Karpas-422 (cell line): ENCODE measurements around the gene CACNA2D3. TPM values are rescaled to one million over a fixed set of nuclear protein-coding genes. Genes with fewer than 3 reads are reported as not detected.

Source experiments
- DNase-seq: peaks from one replicate; pipeline ENCODE4 v3.0.0-alpha.2; 2015
- H2AFZ ChIP-seq: fragments of 200-600 bp; sonication (generic); 2 replicates; pipeline ENCODE4 v1.6.1; 2014; ENCODE audit warnings: antibody characterized with exemption, low read length, mixed read lengths
- H3K27ac ChIP-seq: fragments of 200-600 bp; sonication (generic); 2 replicates; pipeline ENCODE4 v1.5.1; 2014; ENCODE audit warnings: mild to moderate bottlenecking, low read length, moderate library complexity
- H3K27me3 ChIP-seq: fragments of 200-600 bp; sonication (generic); 2 replicates; pipeline ENCODE4 v1.6.1; 2014; ENCODE audit warnings: low read length, mixed read lengths
- H3K36me3 ChIP-seq: fragments of 200-600 bp; sonication (generic); 2 replicates; pipeline ENCODE4 v1.6.1; 2014; ENCODE audit warnings: low read length, mixed read lengths; ENCODE audit not compliant: insufficient read depth
- H3K4me1 ChIP-seq: fragments of 200-600 bp; sonication (generic); 2 replicates; pipeline ENCODE4 v1.6.1; 2014; ENCODE audit warnings: mild to moderate bottlenecking, low read length, mixed read lengths
- H3K4me2 ChIP-seq: fragments of 200-600 bp; sonication (generic); 2 replicates; pipeline ENCODE4 v1.6.1; 2014; ENCODE audit warnings: low read length, low read depth, mild to moderate bottlenecking; ENCODE audit not compliant: poor library complexity, severe bottlenecking
- H3K4me3 ChIP-seq: fragments of 200-600 bp; sonication (generic); 2 replicates; pipeline ENCODE4 v1.5.1; 2014; ENCODE audit warnings: mild to moderate bottlenecking, antibody characterized with exemption, low read length, mixed read lengths
- H3K79me2 ChIP-seq: fragments of 200-600 bp; sonication (generic); 2 replicates; pipeline ENCODE4 v1.6.1; 2014; ENCODE audit warnings: mild to moderate bottlenecking, low read length, mixed read lengths
- H3K9ac ChIP-seq: fragments of 200-600 bp; sonication (generic); 2 replicates; pipeline ENCODE4 v1.6.0; 2014; ENCODE audit warnings: low read length
- H3K9me2 ChIP-seq: fragments of 200-600 bp; sonication (generic), shearing (Covaris generic); replicated peaks from 2 replicates; pipeline ENCODE4 v1.6.0; 2014; ENCODE audit warnings: mild to moderate bottlenecking, low read length, moderate library complexity; ENCODE audit not compliant: insufficient read depth
- H3K9me3 ChIP-seq: fragments of 300-700, 200-600 bp; sonication (generic); 2 replicates; pipeline ENCODE4 v1.6.1; 2014; ENCODE audit warnings: low read length, mixed read lengths
- H4K20me1 ChIP-seq: fragments of 200-600 bp; sonication (generic); 2 replicates; pipeline ENCODE4 v1.6.1; 2014; ENCODE audit warnings: mild to moderate bottlenecking, antibody characterized with exemption, low read length, low read depth; ENCODE audit not compliant: insufficient read depth
- total RNA-seq: library from RNA; depleted of rRNA; stranded (reverse); fragments of >200 nt; shearing (Covaris generic); gene quantifications from 2 replicates; pipeline ENCODE4 v1.2.3, GENCODE V29; 2014; ENCODE audit warnings: low replicate concordance

Gene CACNA2D3
- total RNA-seq, 1 experiment from 2014 or later = not detected

DNA sequence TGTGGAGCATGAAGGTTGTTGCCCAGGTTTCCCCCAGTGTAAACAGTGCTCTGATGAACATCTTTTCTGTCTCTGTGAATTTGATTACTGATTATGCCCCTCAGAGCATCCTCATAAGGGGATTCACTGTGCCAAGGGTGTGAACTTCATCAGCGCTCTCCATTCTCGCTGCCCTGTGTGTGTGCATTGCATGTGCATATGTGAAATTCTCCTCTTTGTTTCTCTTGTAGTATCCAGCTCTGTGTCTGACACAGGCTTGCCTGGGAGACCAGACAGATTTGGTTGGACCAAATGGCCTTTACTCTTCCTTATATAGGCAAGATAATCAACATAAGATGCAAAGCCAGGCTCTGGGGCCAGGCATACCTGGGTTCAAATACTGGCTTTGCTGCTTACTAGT, 21.9 kb downstream of the CACNA2D3 start:
- Histone ChIP-seq H3K9ac (no peak overlapping the region), H3K36me3 (no peaks in the 10 kb centered on the region), H3K79me2 (no peaks in the 10 kb centered on the region), H3K4me2 (no peak overlapping the region), H3K4me3 (no peak overlapping the region), H3K4me1 (no peaks in the 10 kb centered on the region), H3K9me2 (no peaks in the 10 kb centered on the region), H4K20me1 (no peaks in the 10 kb centered on the region), H2AFZ (no peak overlapping the region), H3K27me3 (0 out of 2 replicates have a peak, but pooled peaks cover 2% of the 10 kb centered on the region), H3K27ac (no peak overlapping the region), H3K9me3 (no peaks in the 10 kb centered on the region)
- no peak for DNase-seq

DNA sequence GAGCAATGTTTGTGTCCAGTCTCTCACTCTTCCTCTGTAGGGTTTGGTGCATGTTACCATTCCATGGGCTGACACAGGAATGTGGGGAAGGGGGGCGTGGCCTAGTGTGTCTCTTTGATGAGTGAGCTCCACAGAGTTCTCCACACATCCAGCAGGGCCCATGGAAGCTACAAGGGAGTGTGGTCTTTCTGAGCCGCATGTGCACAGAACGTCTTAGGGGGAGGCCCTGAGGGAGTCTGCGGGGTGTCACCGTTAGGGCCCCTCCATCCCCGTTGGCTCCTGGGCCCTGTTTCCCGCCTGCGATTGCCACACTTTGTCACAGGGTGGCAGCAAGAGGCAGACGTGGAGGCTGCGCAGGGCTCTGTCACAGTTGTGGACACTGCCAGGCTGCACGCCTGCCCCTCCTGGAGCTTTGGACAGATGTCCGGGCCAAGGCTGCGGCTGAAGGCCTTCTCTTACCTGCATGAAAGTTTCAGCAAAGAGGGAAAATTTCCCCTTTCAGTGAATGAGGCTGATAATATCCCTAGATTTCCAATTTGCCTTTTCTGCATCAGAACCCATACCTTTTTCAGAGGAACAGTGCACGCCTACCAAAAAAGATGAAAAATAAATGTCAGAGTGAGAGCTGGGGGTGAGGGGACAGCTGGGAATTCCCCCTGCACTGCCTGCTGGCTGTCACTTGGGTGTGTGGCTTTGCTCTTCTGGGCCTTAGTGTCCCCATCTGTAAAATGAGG, 24.3 kb downstream of the CACNA2D3 start:
- Histone ChIP-seq H3K4me2 (no peak overlapping the region), H3K9ac (no peak overlapping the region), H3K4me3 (no peak overlapping the region), H4K20me1 (no peaks in the 10 kb centered on the region), H3K9me3 (no peaks in the 10 kb centered on the region), H3K27ac (no peak overlapping the region), H3K79me2 (no peaks in the 10 kb centered on the region), H2AFZ (no peak overlapping the region), H3K36me3 (no peaks in the 10 kb centered on the region), H3K27me3 (0 out of 2 replicates have a peak, but pooled peaks cover 2% of the 10 kb centered on the region), H3K9me2 (no peaks in the 10 kb centered on the region), H3K4me1 (no peaks in the 10 kb centered on the region)
- peak; percentile 77 for DNase-seq

DNA sequence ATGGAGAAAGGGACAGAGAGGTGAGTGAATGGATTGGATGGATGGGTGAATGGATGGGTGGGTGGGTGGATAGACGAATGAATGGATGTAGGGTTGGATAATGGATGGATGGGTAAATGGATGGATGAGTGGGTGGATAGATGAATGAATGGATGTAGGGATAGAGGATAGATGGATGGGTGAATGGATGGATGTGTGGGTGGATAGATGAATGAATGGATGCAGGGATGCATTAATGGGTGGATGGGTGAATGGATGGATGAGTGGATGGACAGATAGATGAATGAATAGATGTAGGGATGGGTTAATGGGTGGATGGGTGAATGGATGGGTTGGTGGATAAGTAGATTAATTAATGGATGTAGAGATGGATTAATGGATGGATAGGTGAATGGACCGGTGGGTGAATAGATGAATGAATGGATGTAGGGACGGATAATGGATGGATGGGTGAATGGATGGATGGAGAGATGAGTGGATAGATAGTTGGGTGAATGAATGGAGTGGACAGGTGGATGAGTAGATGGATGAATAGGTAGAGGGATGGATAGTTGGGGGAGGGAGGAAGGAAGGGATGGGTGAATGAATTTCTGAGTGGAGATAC, 28.6 kb downstream of the CACNA2D3 start:
- Histone ChIP-seq H3K4me2 (no peak overlapping the region), H3K4me1 (peaks cover 2% of the 10 kb centered on the region; the same call in 1 of the 2 replicates), H3K9ac (no peak overlapping the region)

DNA sequence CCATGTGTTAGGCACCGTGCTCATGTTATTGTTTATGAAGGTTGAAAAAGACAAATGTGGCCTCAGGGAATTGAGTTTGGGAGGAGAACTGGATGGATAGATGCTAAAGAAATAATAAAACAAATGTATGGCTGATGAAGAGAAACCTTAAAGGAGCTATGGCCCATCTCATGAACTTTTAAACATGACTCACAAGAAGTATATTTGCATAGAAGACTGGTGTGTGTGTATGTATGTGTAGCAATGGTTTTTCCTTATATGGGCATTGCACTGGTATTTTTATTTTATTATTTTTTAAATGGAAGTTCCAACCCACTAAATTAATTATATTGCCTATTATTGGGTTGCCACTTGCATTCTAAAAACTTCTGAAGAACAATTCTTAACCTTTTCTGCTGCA, 31.1 kb downstream of the CACNA2D3 start:
- Histone ChIP-seq H3K27me3 (no peaks in the 10 kb centered on the region), H3K9ac (no peak overlapping the region), H3K79me2 (no peaks in the 10 kb centered on the region), H3K4me2 (no peak overlapping the region), H3K9me3 (no peaks in the 10 kb centered on the region), H3K4me1 (peaks cover 4% of the 10 kb centered on the region; the same call in 1 of the 2 replicates), H3K4me3 (no peak overlapping the region), H3K36me3 (no peaks in the 10 kb centered on the region), H4K20me1 (no peaks in the 10 kb centered on the region), H3K27ac (no peak overlapping the region), H3K9me2 (no peaks in the 10 kb centered on the region), H2AFZ (no peak overlapping the region)
- DNase-seq = no peak

More for the DNA sequence above, 28.6 kb downstream of the CACNA2D3 start:
- Histone ChIP-seq H4K20me1 (no peaks in the 10 kb centered on the region), H3K27me3 (no peaks in the 10 kb centered on the region), H3K4me3 (no peak overlapping the region), H3K79me2 (no peaks in the 10 kb centered on the region), H2AFZ (no peak overlapping the region), H3K27ac (no peak overlapping the region), H3K9me3 (no peaks in the 10 kb centered on the region), H3K36me3 (no peaks in the 10 kb centered on the region), H3K9me2 (no peaks in the 10 kb centered on the region)
- no peak for DNase-seq

- H3K79me2 ChIP-seq = no peaks in the 10 kb centered on the region
- no peak overlapping the region for H2AFZ ChIP-seq
- no peak overlapping the region for H3K4me3 ChIP-seq
- H3K27ac ChIP-seq = no peak overlapping the region
- no peaks in the 10 kb centered on the region for H3K36me3 ChIP-seq
- H3K27me3 ChIP-seq = no peaks in the 10 kb centered on the region
- no peaks in the 10 kb centered on the region for H3K9me3 ChIP-seq
- no peak overlapping the region for H3K9ac ChIP-seq
- H3K9me2 ChIP-seq = no peaks in the 10 kb centered on the region
- DNase-seq = no peak
- no peaks in the 10 kb centered on the region for H4K20me1 ChIP-seq
- H3K4me1 ChIP-seq = peaks cover 5% of the 10 kb centered on the region
- H3K4me2 ChIP-seq = no peak overlapping the region
Measured at GRCh38 chr3:54157860-54158259, 35.5 kb downstream of the CACNA2D3 start.

- H3K27ac ChIP-seq = no peak overlapping the region
- no peaks in the 10 kb centered on the region for H3K36me3 ChIP-seq
- no peaks in the 10 kb centered on the region for H3K9me2 ChIP-seq
- no peak overlapping the region for H3K4me3 ChIP-seq
- H3K9me3 ChIP-seq = no peaks in the 10 kb centered on the region
- no peak overlapping the region for H3K9ac ChIP-seq
- no peak overlapping the region for H2AFZ ChIP-seq
- no peaks in the 10 kb centered on the region for H3K79me2 ChIP-seq
- no peak overlapping the region for H3K4me2 ChIP-seq
- H4K20me1 ChIP-seq = no peaks in the 10 kb centered on the region
- H3K4me1 ChIP-seq = peaks cover 11% of the 10 kb centered on the region
- H3K27me3 ChIP-seq = no peaks in the 10 kb centered on the region
- DNase-seq = no peak
Measured at GRCh38 chr3:54159917-54160316, 37.6 kb downstream of the CACNA2D3 start.

DNA sequence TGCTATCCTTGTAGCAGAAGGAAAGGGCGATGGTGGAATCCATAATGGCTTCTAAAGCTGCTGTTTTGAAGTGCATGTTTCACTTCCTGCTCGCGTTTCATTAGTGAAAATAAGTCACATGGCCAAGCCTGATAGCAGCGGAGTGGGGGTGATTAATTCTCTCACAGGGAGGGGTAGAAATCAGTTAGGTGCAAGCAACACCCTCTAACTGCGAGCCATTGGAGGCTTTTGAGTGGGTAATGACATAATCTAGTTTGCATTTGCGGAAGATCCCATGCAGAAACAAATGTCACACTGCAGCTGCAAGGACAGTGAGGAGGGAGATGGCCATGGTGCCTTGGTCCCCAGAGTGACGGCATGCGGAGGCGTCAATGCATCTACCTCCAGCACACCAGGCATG, 41.1 kb downstream of the CACNA2D3 start:
- Histone ChIP-seq H3K36me3 (no peaks in the 10 kb centered on the region), H4K20me1 (no peaks in the 10 kb centered on the region), H3K9me3 (no peaks in the 10 kb centered on the region), H2AFZ (peak overlapping the region; percentile 65; the same call in 1 of the 2 replicates), H3K27ac (no peak overlapping the region), H3K4me1 (peaks cover 7% of the 10 kb centered on the region), H3K4me3 (no peak overlapping the region), H3K9me2 (no peaks in the 10 kb centered on the region), H3K9ac (no peak overlapping the region), H3K4me2 (no peak overlapping the region), H3K27me3 (no peaks in the 10 kb centered on the region), H3K79me2 (no peaks in the 10 kb centered on the region)
- DNase-seq = peak; percentile 44

GRCh38 chr3:54164192-54164975, 42.0 kb downstream of the CACNA2D3 start:
- H3K36me3 ChIP-seq = no peaks in the 10 kb centered on the region

More at GRCh38 chr3:54164192-54164975, 42.0 kb downstream of the CACNA2D3 start:
- no peaks in the 10 kb centered on the region for H3K9me2 ChIP-seq
- H3K79me2 ChIP-seq = no peaks in the 10 kb centered on the region
- H3K27me3 ChIP-seq = no peaks in the 10 kb centered on the region
- H3K4me1 ChIP-seq = peaks cover 7% of the 10 kb centered on the region
- H2AFZ ChIP-seq = no peak overlapping the region
- no peak overlapping the region for H3K4me2 ChIP-seq
- no peaks in the 10 kb centered on the region for H3K9me3 ChIP-seq
- no peak overlapping the region for H3K4me3 ChIP-seq
- H4K20me1 ChIP-seq = no peaks in the 10 kb centered on the region
- DNase-seq = no peak
- no peak overlapping the region for H3K27ac ChIP-seq
- no peak overlapping the region for H3K9ac ChIP-seq
